Gastroesophageal sphincter (tissue), 4 donors: ENCODE results near the gene CYSRT1. TPM values are rescaled to one million over a fixed set of nuclear protein-coding genes. Genes with fewer than 3 reads are reported as not detected.
"Not testable (repeated sequence)": the region's sequence is repeated elsewhere in the genome, so short reads cannot be mapped to it uniquely, and the experiment has no call there.

Experiments
- ATAC-seq: fragments of 150-250 bp; one replicate; pipeline ENCODE4 v1.9.1; 2016; ENCODE audit warnings: mild to moderate bottlenecking, moderate library complexity
- H3K27ac ChIP-seq, 4 donors: fragments of 200-600 bp; sonication (generic) in 3 of 4; 1 replicate in 3 of 4; 2 replicates in 1 of 4; pipeline ENCODE4 v1.5.1; 2016 to 2019
- H3K27me3 ChIP-seq: fragments of 200-600 bp; sonication (generic); one replicate; pipeline ENCODE4 v1.5.1; 2019
- H3K36me3 ChIP-seq, 2 donors: fragments of 200-600 bp; sonication (generic); one replicate each; pipeline ENCODE4 v1.5.1; 2019; ENCODE audit warnings: control low read depth in 1 of 2
- H3K4me1 ChIP-seq, 3 donors: fragments of 200-600 bp; sonication (generic); 1 replicate in 2 of 3; 2 replicates in 1 of 3; pipeline ENCODE4 v1.5.1; 2016 to 2019; ENCODE audit warnings: control low read depth in 2 of 3
- H3K4me3 ChIP-seq, 2 donors: fragments of 200-600 bp; sonication (generic); one replicate each; pipeline ENCODE4 v1.5.1; 2019; ENCODE audit warnings: mild to moderate bottlenecking in 1 of 2, moderate library complexity in 1 of 2
- H3K9me3 ChIP-seq, 3 donors: fragments of 200-600 bp; sonication (generic); one replicate each; pipeline ENCODE4 v1.5.1; 2017 to 2019; ENCODE audit warnings: control low read depth in 2 of 3
- CTCF ChIP-seq, 4 experiments: fragments of 200-600 bp in 2 of 4; fragments of 450-650 bp in 2 of 4; sonication (generic) in 1 of 4; IDR thresholded peaks; one replicate each; pipeline ENCODE4 v1.5.1; 2017 to 2019; ENCODE audit warnings: antibody characterized with exemption in 4 of 4, mild to moderate bottlenecking in 2 of 4, moderate library complexity in 2 of 4
- EP300 ChIP-seq: sonication (generic); formaldehyde crosslinking; IDR thresholded peaks from one replicate; pipeline ENCODE4 v1.6.1; 2017; ENCODE audit warnings: antibody characterized with exemption, mild to moderate bottlenecking
- POLR2A ChIP-seq, 2 donors: fragments of 450-650 bp; IDR thresholded peaks; one replicate each; pipeline ENCODE4 v1.6.1; 2017; ENCODE audit warnings: antibody characterized with exemption in 2 of 2, mild to moderate bottlenecking in 2 of 2, moderate library complexity in 1 of 2
- POLR2AphosphoS5 ChIP-seq: sonication (generic); formaldehyde crosslinking; IDR thresholded peaks from one replicate; pipeline ENCODE4 v1.6.1; 2017; ENCODE audit warnings: antibody characterized with exemption
- WGBS, 2 donors: methylation state at CpG; one replicate each; pipeline ENCODE4 v1.1.5; 2018; ENCODE audit warnings: low coverage in 1 of 2; 5-methylcytosine and 5-hydroxymethylcytosine counted together
- total RNA-seq, 4 donors: library from RNA; depleted of rRNA; stranded (reverse); fragments of >200 nt; gene quantifications; one replicate each; pipeline ENCODE4 v1.1.0, GENCODE V29; 2016

CYSRT1 gene
- total RNA-seq, 4 donors from 2014 or later, result 1.1 to 5.8 TPM; not detected in 2

GRCh38 chr9:137235424-137236237, 10.7 kb downstream of the CYSRT1 start:
- WGBS, 2 donors, result 49% methylated on average over 2 of the region's 35 CpGs; no CpG with 5 or more reads in 1 of the 2 donors
- ATAC-seq, result no peak
- Histone ChIP-seq H3K4me1 (peaks cover 0 to 54% (median 29%) of the 10 kb centered on the region in 3 donors), H3K27me3 (peaks cover 43% of the 10 kb centered on the region), H3K27ac (peak overlapping the region in 1 of 4 donors; percentile 38), H3K36me3 (no peaks in the 10 kb centered on the region), H3K4me3 (peak overlapping the region; percentile 15 to 44), H3K9me3 (no peaks in the 10 kb centered on the region)
- TF ChIP-seq POLR2AphosphoS5 (no peak), POLR2A (IDR thresholded peaks at IDR 0.05) (no peak), EP300 (no peak), CTCF (IDR thresholded peaks at IDR 0.05) (no peak)

GRCh38 chr9:137236238-137236935, 11.4 kb downstream of the CYSRT1 start:
- Histone ChIP-seq H3K4me1 (peaks cover 0 to 54% (median 29%) of the 10 kb centered on the region in 3 donors), H3K27ac (peak overlapping the region in 1 of 4 donors; percentile 38), H3K4me3 (peak overlapping the region; percentile 15 to 44), H3K36me3 (no peaks in the 10 kb centered on the region), H3K27me3 (peaks cover 36% of the 10 kb centered on the region), H3K9me3 (no peaks in the 10 kb centered on the region)
- 0% methylated on average over 5 of the region's 31 CpGs; no CpG with 5 or more reads in 1 of the 2 donors for WGBS, 2 donors
- ATAC-seq, result peak; percentile 11
- peak; percentile 36 for TF ChIP-seq POLR2AphosphoS5
- TF ChIP-seq CTCF (IDR thresholded peaks at IDR 0.05), result peak in 3 of 4 experiments; percentile 99 to 100 (median 99)
- TF ChIP-seq POLR2A (IDR thresholded peaks at IDR 0.05), result no peak

GRCh38 chr9:137236936-137237421, 12.0 kb downstream of the CYSRT1 start:
- Histone ChIP-seq H3K4me1 (peaks cover 0 to 58% (median 29%) of the 10 kb centered on the region in 3 donors), H3K36me3 (peaks cover 0 to 1% of the 10 kb centered on the region in 2 donors), H3K4me3 (no peak overlapping the region), H3K27ac (peak overlapping the region in 2 of 4 donors; percentile 6 to 38), H3K27me3 (peaks cover 30% of the 10 kb centered on the region), H3K9me3 (no peaks in the 10 kb centered on the region)
- no peak for ATAC-seq
- TF ChIP-seq POLR2A (IDR thresholded peaks at IDR 0.05) (no peak), CTCF (IDR thresholded peaks at IDR 0.05) (no peak), POLR2AphosphoS5 (no peak), EP300 (no peak)
- 57% methylated on average over 1 of the region's 11 CpGs; no CpG with 5 or more reads in 1 of the 2 donors for WGBS, 2 donors

- H3K4me1 ChIP-seq, result peaks cover 0 to 68% (median 40%) of the 10 kb centered on the region in 3 donors
- H3K36me3 ChIP-seq, result peaks cover 0 to 12% of the 10 kb centered on the region in 2 donors
- no peaks in the 10 kb centered on the region for H3K9me3 ChIP-seq
- no peak for TF ChIP-seq POLR2A (IDR thresholded peaks at IDR 0.05)
- ATAC-seq, result no peak
- no CpG with 5 or more reads among the region's 13 CpGs for WGBS, 2 donors
- peak overlapping the region in 2 of 4 donors; percentile 6 to 11 for H3K27ac ChIP-seq
- H3K4me3 ChIP-seq, result no peak overlapping the region
- peaks cover 19% of the 10 kb centered on the region for H3K27me3 ChIP-seq
Observed at GRCh38 chr9:137237759-137238726, 13.1 kb downstream of the CYSRT1 start.

GRCh38 chr9:137239541-137240200, 14.7 kb downstream of the CYSRT1 start:
- not testable (repeated sequence) for H3K9me3 ChIP-seq, H3K27me3 ChIP-seq, ATAC-seq
- Histone ChIP-seq H3K4me3 (peak overlapping the region; percentile 67 to 82), H3K4me1 (peaks cover 0 to 85% (median 47%) of the 10 kb centered on the region in 3 donors), H3K27ac (peak overlapping the region; percentile 77 to 99 (median 96)), H3K36me3 (peaks cover 0 to 22% of the 10 kb centered on the region in 2 donors)
- WGBS, 2 donors, result 23 to 38% methylated on average over 18 to 19 of the region's 27 CpGs
